Measurements from ENCODE around the gene AAMP.

DNA sequence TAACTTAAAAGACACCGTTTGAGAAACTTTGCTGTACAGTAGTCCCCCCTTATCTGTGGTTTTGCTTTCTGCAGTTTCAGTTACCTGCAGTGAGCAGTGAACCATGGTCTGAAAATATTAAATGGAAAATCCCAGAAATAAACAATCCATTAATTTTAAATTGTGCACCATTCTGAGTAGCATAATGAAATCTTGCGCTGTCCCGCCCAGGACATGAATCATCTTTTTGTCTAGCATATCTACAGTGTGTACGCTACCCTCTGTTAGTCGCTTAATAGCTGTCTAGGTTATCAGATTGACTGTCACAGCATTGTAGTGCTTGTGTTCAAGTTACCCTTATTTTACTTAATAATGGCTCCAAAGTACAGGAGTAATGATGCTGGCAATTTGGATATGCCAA, 46.9 kb downstream of the AAMP start:
- TF ChIP-seq POLR2AphosphoS5 (IDR thresholded peaks at IDR 0.05) (no peak), EZH2 (IDR thresholded peaks at IDR 0.05; ENCODE audit: borderline replicate concordance, insufficient read depth, low read length, poor library complexity, severe bottlenecking) (no peak), MXI1 (conservative IDR thresholded peaks at IDR 0.05; ENCODE audit: poor library complexity, severe bottlenecking) (no peak), RAD21 (conservative IDR thresholded peaks at IDR 0.05) (no peak), EP300 (conservative IDR thresholded peaks at IDR 0.05; ENCODE audit: poor library complexity, severe bottlenecking) (no peak)
- TF ChIP-seq, protein P1, sequence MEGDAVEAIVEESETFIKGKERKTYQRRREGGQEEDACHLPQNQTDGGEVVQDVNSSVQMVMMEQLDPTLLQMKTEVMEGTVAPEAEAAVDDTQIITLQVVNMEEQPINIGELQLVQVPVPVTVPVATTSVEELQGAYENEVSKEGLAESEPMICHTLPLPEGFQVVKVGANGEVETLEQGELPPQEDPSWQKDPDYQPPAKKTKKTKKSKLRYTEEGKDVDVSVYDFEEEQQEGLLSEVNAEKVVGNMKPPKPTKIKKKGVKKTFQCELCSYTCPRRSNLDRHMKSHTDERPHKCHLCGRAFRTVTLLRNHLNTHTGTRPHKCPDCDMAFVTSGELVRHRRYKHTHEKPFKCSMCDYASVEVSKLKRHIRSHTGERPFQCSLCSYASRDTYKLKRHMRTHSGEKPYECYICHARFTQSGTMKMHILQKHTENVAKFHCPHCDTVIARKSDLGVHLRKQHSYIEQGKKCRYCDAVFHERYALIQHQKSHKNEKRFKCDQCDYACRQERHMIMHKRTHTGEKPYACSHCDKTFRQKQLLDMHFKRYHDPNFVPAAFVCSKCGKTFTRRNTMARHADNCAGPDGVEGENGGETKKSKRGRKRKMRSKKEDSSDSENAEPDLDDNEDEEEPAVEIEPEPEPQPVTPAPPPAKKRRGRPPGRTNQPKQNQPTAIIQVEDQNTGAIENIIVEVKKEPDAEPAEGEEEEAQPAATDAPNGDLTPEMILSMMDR (IDR thresholded peaks at IDR 0.05; ENCODE audit: poor library complexity, severe bottlenecking): no peak
- TF ChIP-seq, protein P2, sequence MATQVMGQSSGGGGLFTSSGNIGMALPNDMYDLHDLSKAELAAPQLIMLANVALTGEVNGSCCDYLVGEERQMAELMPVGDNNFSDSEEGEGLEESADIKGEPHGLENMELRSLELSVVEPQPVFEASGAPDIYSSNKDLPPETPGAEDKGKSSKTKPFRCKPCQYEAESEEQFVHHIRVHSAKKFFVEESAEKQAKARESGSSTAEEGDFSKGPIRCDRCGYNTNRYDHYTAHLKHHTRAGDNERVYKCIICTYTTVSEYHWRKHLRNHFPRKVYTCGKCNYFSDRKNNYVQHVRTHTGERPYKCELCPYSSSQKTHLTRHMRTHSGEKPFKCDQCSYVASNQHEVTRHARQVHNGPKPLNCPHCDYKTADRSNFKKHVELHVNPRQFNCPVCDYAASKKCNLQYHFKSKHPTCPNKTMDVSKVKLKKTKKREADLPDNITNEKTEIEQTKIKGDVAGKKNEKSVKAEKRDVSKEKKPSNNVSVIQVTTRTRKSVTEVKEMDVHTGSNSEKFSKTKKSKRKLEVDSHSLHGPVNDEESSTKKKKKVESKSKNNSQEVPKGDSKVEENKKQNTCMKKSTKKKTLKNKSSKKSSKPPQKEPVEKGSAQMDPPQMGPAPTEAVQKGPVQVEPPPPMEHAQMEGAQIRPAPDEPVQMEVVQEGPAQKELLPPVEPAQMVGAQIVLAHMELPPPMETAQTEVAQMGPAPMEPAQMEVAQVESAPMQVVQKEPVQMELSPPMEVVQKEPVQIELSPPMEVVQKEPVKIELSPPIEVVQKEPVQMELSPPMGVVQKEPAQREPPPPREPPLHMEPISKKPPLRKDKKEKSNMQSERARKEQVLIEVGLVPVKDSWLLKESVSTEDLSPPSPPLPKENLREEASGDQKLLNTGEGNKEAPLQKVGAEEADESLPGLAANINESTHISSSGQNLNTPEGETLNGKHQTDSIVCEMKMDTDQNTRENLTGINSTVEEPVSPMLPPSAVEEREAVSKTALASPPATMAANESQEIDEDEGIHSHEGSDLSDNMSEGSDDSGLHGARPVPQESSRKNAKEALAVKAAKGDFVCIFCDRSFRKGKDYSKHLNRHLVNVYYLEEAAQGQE (IDR thresholded peaks at IDR 0.05; ENCODE audit: borderline replicate concordance): no peak
